Uterus (tissue), 4 donors: ENCODE measurements around the gene PROK2. TPM values are rescaled to one million over a fixed set of nuclear protein-coding genes. Genes with fewer than 3 reads are reported as not detected.

Source experiments
- DNase-seq, 2 donors: peaks; one replicate each; pipeline ENCODE4 v3.0.0-alpha.2; 2019 to 2020
- H3K27ac ChIP-seq, 2 donors: fragments of 200-600 bp; sonication (generic); 1 replicate in 1 of 2; 2 replicates in 1 of 2; pipeline ENCODE4 v1.5.1; 2016 to 2018
- H3K27me3 ChIP-seq, 2 donors: fragments of 200-600 bp; sonication (generic); one replicate each; pipeline ENCODE4 v1.5.1; 2018 to 2019; ENCODE audit warnings: control low read depth in 1 of 2
- H3K36me3 ChIP-seq, 2 donors: fragments of 200-600 bp; sonication (generic); one replicate each; pipeline ENCODE4 v1.5.1; 2019; ENCODE audit warnings: control low read depth in 1 of 2
- H3K4me1 ChIP-seq, 2 donors: fragments of 200-600 bp; sonication (generic); one replicate each; pipeline ENCODE4 v1.5.1; 2018 to 2019; ENCODE audit warnings: control low read depth in 1 of 2
- H3K4me3 ChIP-seq, 2 donors: fragments of 200-600 bp; sonication (generic); 1 replicate in 1 of 2; 2 replicates in 1 of 2; pipeline ENCODE4 v1.5.1; 2018 to 2019; ENCODE audit warnings: mild to moderate bottlenecking in 1 of 2
- H3K9me3 ChIP-seq, 2 donors: fragments of 200-600 bp; sonication (generic); one replicate each; pipeline ENCODE4 v1.5.1; 2019; ENCODE audit warnings: control low read depth in 1 of 2
- POLR2A ChIP-seq, 2 donors: fragments of 450-650 bp; IDR thresholded peaks; one replicate each; pipeline ENCODE4 v1.6.1; 2016; ENCODE audit warnings: antibody characterized with exemption in 2 of 2, mild to moderate bottlenecking in 1 of 2, moderate library complexity in 1 of 2
- intact Hi-C: fragments of 100-400 bp; cut with DNase I; formaldehyde crosslinking; loops from one replicate; pipeline ENCODE4 v1.15.1; 2023; ENCODE audit warnings: low total_unique reads
- total RNA-seq, 4 donors: library from RNA; depleted of rRNA in 3 of 4; stranded (reverse); fragments of >200 nt in 3 of 4; gene quantifications; one replicate each; pipeline versions ENCODE4 v1.1.0 to v1.2.4, GENCODE V29; 2014 to 2023
- TF ChIP-seq, protein P1 (sequence below), 4 experiments: fragments of 200-600 bp in 2 of 4; fragments of 450-650 bp in 2 of 4; sonication (generic) in 2 of 4; IDR thresholded peaks; one replicate each; pipeline ENCODE4 v1.5.1; 2016 to 2019; ENCODE audit warnings: antibody characterized with exemption in 4 of 4, mild to moderate bottlenecking in 2 of 4, moderate library complexity in 1 of 4
- donor health status: DM: yes; HTN: yes; CAD: no.

Gene PROK2
- total RNA-seq, 4 donors from 2014 or later = not detected

DNA sequence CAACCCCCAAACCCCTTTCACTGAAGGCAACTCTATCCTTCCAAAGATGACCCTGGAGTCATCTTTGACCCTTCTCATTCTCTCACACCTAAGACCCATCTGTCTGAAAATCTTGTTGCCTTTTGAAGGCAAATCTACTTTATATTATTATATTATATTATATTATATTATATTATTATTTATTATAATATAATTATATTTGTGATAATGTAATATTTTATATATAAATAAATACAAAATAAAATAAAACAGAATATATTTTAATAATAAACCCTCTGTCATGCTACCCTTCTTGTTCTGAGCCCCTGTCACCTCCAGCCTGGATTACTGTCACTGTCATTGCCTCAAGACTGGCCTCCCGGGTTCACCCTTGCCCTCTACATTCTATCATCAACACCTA, 5.0 kb upstream of the PROK2 start:
- H3K4me3 ChIP-seq = no peak overlapping the region
- intact Hi-C loops = no loop called here

DNA sequence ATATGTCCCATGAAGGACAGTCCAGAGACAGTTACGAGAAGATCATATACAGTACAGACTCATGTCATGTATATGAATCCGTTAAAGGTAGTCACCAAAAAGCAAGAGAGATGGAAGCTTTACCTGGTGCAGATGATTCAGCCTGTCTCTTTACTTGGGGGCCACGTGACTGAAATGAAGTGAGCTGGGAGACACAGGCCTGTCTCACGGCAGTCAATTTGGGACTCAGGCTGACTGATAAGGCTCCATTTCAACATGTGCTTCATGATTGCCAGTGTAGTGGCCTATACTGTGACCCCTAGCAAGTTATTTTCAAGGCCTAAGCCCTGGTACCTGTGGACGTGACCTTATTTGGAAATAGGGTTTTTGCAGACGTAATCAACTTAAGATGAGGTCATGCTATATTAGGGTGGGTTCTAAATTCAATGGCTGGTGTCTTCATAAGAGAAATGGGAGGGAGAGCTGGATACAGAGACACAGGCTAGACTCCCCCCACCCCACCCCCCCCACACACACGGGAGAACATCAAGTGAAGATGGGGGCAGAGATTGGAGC, 3.0 kb upstream of the PROK2 start:
- Histone ChIP-seq H3K27ac (no peak overlapping the region), H3K27me3 (peaks cover 13 to 23% of the 10 kb centered on the region in 2 donors), H3K36me3 (no peaks in the 10 kb centered on the region), H3K4me3 (no peak overlapping the region), H3K9me3 (no peaks in the 10 kb centered on the region), H3K4me1 (peaks cover 0 to 8% of the 10 kb centered on the region in 2 donors)
- TF ChIP-seq POLR2A (IDR thresholded peaks at IDR 0.05) = no peak
- TF ChIP-seq, protein P1, sequence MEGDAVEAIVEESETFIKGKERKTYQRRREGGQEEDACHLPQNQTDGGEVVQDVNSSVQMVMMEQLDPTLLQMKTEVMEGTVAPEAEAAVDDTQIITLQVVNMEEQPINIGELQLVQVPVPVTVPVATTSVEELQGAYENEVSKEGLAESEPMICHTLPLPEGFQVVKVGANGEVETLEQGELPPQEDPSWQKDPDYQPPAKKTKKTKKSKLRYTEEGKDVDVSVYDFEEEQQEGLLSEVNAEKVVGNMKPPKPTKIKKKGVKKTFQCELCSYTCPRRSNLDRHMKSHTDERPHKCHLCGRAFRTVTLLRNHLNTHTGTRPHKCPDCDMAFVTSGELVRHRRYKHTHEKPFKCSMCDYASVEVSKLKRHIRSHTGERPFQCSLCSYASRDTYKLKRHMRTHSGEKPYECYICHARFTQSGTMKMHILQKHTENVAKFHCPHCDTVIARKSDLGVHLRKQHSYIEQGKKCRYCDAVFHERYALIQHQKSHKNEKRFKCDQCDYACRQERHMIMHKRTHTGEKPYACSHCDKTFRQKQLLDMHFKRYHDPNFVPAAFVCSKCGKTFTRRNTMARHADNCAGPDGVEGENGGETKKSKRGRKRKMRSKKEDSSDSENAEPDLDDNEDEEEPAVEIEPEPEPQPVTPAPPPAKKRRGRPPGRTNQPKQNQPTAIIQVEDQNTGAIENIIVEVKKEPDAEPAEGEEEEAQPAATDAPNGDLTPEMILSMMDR (IDR thresholded peaks at IDR 0.05) = no peak
- DNase-seq = no peak
- intact Hi-C loops = no loop called here

More for the DNA sequence above, 5.0 kb upstream of the PROK2 start:
- Histone ChIP-seq H3K27ac (no peak overlapping the region), H3K4me1 (peaks cover 0 to 5% of the 10 kb centered on the region in 2 donors), H3K9me3 (no peaks in the 10 kb centered on the region), H3K27me3 (peaks cover 0 to 8% of the 10 kb centered on the region in 2 donors), H3K36me3 (no peaks in the 10 kb centered on the region)
- TF ChIP-seq, protein P1 (IDR thresholded peaks at IDR 0.05) = no peak
- no peak for TF ChIP-seq POLR2A (IDR thresholded peaks at IDR 0.05)
- no peak for DNase-seq

DNA sequence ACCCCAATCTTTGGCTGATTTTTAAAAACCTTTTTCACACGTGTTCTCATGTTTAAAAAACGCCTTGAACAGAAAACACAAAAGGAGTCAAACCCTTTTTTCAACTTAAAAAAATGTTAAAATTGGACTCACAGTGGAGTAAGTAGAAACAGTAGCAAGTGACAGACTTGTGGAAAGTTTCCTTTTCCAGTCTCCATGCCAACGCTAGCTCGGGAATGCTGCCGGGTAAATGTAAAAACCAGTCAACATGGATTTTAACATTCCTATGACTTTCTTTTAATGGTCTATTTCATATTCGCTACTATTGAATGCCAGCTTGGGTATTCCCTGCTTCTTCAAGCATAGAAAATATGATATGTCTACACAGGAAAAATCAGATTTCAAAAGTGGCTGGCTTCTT, 1.6 kb upstream of the PROK2 start:
- Histone ChIP-seq H3K9me3 (no peaks in the 10 kb centered on the region), H3K27me3 (peaks cover 15 to 37% of the 10 kb centered on the region in 2 donors), H3K4me1 (peaks cover 0 to 8% of the 10 kb centered on the region in 2 donors), H3K4me3 (no peak overlapping the region), H3K27ac (no peak overlapping the region), H3K36me3 (no peaks in the 10 kb centered on the region)
- intact Hi-C loops = no loop called here
- no peak for DNase-seq
- TF ChIP-seq, protein P1 (IDR thresholded peaks at IDR 0.05) = no peak
- no peak for TF ChIP-seq POLR2A (IDR thresholded peaks at IDR 0.05)

- Histone ChIP-seq H3K4me1 (peaks cover 0 to 8% of the 10 kb centered on the region in 2 donors), H3K27me3 (peaks cover 15 to 41% of the 10 kb centered on the region in 2 donors)
Observed at GRCh38 chr3:71786217-71786549, 1.2 kb upstream of the PROK2 start.

GRCh38 chr3:71785532-71786216, 726 bp upstream of the PROK2 start:
- Histone ChIP-seq H3K27ac (no peak overlapping the region), H3K36me3 (no peaks in the 10 kb centered on the region), H3K4me1 (peaks cover 0 to 8% of the 10 kb centered on the region in 2 donors), H3K27me3 (peaks cover 19 to 46% of the 10 kb centered on the region in 2 donors), H3K4me3 (no peak overlapping the region), H3K9me3 (no peaks in the 10 kb centered on the region)
- no peak for TF ChIP-seq POLR2A (IDR thresholded peaks at IDR 0.05)
- TF ChIP-seq, protein P1 (IDR thresholded peaks at IDR 0.05) = no peak
- no peak for DNase-seq
- intact Hi-C loops = no loop called here

More at GRCh38 chr3:71786217-71786549, 1.2 kb upstream of the PROK2 start:
- intact Hi-C loops = no loop called here
- Histone ChIP-seq H3K36me3 (no peaks in the 10 kb centered on the region), H3K9me3 (no peaks in the 10 kb centered on the region), H3K27ac (no peak overlapping the region), H3K4me3 (no peak overlapping the region)
- no peak for DNase-seq
- no peak for TF ChIP-seq POLR2A (IDR thresholded peaks at IDR 0.05)
- TF ChIP-seq, protein P1 (IDR thresholded peaks at IDR 0.05) = no peak
